HG03442 (cell line): ENCODE measurements around the gene PM20D2.
A peak's percentile ranks its signal among the peaks of the same experiment; 100 is the strongest.
"Not testable (repeated sequence)": the region's sequence is repeated elsewhere in the genome, so short reads cannot be mapped to it uniquely, and the experiment has no call there.

Experiments used
- ATAC-seq: cut with Tn5 transposase; IDR thresholded peaks from one replicate; pipeline ENCODE4 v1.9.1; 2021; ENCODE audit warnings: mild to moderate bottlenecking, moderate library complexity; ENCODE audit not compliant: unreplicated experiment

Gene PM20D2

GRCh38 chr6:89145956-89146717 lies at the start of gene PM20D2:
TSS of gene PM20D2 (plus strand) at chr6:89146055. CDS start at chr6:89146145, 90 bp downstream.
- peak; percentile 56 for ATAC-seq

GRCh38 chr6:89098461-89098860 lies 47.4 kb upstream of the PM20D2 start:
- peak; percentile 67 for ATAC-seq

- no peak for ATAC-seq
These were observed 45.7 kb upstream of the PM20D2 start for GRCh38 chr6:89100114-89100513.

GRCh38 chr6:89110284-89110683 lies 35.6 kb upstream of the PM20D2 start:
- ATAC-seq = no peak

GRCh38 chr6:89111933-89112332 lies 33.9 kb upstream of the PM20D2 start:
- no peak for ATAC-seq

GRCh38 chr6:89116702-89117101 lies 29.2 kb upstream of the PM20D2 start:
- no peak for ATAC-seq

GRCh38 chr6:89117211-89118108 lies 28.4 kb upstream of the PM20D2 start, which contains the start of gene SRSF12:
TSS of gene SRSF12 (minus strand) at chr6:89118071. CDS start at chr6:89117887, 184 bp downstream.
- ATAC-seq = peak; percentile 76

- no peak for ATAC-seq
These were observed 26.9 kb upstream of the PM20D2 start for GRCh38 chr6:89118931-89119330.

GRCh38 chr6:89120371-89120770 lies 25.5 kb upstream of the PM20D2 start:
- no peak for ATAC-seq

GRCh38 chr6:89121934-89122333 lies 23.9 kb upstream of the PM20D2 start:
- no peak for ATAC-seq

- ATAC-seq = no peak
These were observed 23.2 kb upstream of the PM20D2 start for GRCh38 chr6:89122625-89123024.

GRCh38 chr6:89128256-89128671 lies 17.6 kb upstream of the PM20D2 start:
- not testable (repeated sequence) for ATAC-seq

GRCh38 chr6:89131599-89131998 lies 14.3 kb upstream of the PM20D2 start:
- no peak for ATAC-seq

GRCh38 chr6:89132057-89132456 lies 13.8 kb upstream of the PM20D2 start:
- no peak for ATAC-seq

GRCh38 chr6:89133981-89134380 lies 11.9 kb upstream of the PM20D2 start:
- ATAC-seq = no peak

- ATAC-seq = no peak
These were observed 11.1 kb upstream of the PM20D2 start for GRCh38 chr6:89134723-89135122.

- no peak for ATAC-seq
These were observed 7.7 kb upstream of the PM20D2 start for GRCh38 chr6:89138173-89138572.

- ATAC-seq = no peak
These were observed 6.1 kb upstream of the PM20D2 start for GRCh38 chr6:89139509-89140346.

- ATAC-seq = no peak
These were observed 5.3 kb upstream of the PM20D2 start for GRCh38 chr6:89140347-89141156.

- ATAC-seq = peak; percentile 37
These were observed 1.4 kb upstream of the PM20D2 start for GRCh38 chr6:89144354-89144906.
